Measurements from ENCODE around the gene MAST2. TPM values are rescaled to one million over a fixed set of nuclear protein-coding genes. Genes with fewer than 3 reads are reported as not detected.
A peak's percentile ranks its signal among the peaks of the same experiment; 100 is the strongest.

The MAST2 gene
- total and polyA plus RNA-seq, 9 of the 15 experiments (the other 6 are each of a cell fraction or from before 2014, with no cell fraction given): 0.73 to 32.0 (median 17.8) TPM

DNA sequence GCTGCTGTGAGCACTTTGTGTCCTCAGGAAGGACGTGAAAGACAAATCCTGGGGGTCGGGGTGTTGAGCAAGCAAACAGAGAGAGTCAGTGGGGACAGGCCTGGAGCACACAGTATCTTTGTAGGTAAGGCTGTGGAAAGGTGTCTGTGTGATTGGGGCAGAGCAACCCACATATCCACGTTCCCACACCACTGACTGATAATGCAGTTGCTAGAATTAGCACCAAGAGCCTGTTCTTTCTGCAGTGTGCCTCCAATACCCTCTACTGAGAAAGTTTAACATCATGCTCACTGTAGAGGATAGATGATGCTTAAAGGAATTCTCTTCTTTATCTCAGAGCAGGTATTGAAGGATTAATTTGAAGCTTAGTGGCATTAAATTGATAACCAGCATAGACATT is 167.9 kb downstream of the MAST2 start (continued):
- TF ChIP-seq, protein P1, sequence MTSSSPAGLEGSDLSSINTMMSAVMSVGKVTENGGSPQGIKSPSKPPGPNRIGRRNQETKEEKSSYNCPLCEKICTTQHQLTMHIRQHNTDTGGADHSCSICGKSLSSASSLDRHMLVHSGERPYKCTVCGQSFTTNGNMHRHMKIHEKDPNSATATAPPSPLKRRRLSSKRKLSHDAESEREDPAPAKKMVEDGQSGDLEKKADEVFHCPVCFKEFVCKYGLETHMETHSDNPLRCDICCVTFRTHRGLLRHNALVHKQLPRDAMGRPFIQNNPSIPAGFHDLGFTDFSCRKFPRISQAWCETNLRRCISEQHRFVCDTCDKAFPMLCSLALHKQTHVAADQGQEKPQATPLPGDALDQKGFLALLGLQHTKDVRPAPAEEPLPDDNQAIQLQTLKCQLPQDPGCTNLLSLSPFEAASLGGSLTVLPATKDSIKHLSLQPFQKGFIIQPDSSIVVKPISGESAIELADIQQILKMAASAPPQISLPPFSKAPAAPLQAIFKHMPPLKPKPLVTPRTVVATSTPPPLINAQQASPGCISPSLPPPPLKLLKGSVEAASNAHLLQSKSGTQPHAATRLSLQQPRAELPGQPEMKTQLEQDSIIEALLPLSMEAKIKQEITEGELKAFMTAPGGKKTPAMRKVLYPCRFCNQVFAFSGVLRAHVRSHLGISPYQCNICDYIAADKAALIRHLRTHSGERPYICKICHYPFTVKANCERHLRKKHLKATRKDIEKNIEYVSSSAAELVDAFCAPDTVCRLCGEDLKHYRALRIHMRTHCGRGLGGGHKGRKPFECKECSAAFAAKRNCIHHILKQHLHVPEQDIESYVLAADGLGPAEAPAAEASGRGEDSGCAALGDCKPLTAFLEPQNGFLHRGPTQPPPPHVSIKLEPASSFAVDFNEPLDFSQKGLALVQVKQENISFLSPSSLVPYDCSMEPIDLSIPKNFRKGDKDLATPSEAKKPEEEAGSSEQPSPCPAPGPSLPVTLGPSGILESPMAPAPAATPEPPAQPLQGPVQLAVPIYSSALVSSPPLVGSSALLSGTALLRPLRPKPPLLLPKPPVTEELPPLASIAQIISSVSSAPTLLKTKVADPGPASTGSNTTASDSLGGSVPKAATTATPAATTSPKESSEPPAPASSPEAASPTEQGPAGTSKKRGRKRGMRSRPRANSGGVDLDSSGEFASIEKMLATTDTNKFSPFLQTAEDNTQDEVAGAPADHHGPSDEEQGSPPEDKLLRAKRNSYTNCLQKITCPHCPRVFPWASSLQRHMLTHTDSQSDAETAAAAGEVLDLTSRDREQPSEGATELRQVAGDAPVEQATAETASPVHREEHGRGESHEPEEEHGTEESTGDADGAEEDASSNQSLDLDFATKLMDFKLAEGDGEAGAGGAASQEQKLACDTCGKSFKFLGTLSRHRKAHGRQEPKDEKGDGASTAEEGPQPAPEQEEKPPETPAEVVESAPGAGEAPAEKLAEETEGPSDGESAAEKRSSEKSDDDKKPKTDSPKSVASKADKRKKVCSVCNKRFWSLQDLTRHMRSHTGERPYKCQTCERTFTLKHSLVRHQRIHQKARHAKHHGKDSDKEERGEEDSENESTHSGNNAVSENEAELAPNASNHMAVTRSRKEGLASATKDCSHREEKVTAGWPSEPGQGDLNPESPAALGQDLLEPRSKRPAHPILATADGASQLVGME (CRISPR knock-in tag; IDR thresholded peaks at IDR 0.05): no peak
- TF ChIP-seq, protein P2, sequence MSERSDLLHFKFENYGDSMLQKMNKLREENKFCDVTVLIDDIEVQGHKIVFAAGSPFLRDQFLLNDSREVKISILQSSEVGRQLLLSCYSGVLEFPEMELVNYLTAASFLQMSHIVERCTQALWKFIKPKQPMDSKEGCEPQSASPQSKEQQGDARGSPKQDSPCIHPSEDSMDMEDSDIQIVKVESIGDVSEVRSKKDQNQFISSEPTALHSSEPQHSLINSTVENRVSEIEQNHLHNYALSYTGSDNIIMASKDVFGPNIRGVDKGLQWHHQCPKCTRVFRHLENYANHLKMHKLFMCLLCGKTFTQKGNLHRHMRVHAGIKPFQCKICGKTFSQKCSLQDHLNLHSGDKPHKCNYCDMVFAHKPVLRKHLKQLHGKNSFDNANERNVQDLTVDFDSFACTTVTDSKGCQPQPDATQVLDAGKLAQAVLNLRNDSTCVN (CRISPR knock-in tag; IDR thresholded peaks at IDR 0.05): no peak

DNA sequence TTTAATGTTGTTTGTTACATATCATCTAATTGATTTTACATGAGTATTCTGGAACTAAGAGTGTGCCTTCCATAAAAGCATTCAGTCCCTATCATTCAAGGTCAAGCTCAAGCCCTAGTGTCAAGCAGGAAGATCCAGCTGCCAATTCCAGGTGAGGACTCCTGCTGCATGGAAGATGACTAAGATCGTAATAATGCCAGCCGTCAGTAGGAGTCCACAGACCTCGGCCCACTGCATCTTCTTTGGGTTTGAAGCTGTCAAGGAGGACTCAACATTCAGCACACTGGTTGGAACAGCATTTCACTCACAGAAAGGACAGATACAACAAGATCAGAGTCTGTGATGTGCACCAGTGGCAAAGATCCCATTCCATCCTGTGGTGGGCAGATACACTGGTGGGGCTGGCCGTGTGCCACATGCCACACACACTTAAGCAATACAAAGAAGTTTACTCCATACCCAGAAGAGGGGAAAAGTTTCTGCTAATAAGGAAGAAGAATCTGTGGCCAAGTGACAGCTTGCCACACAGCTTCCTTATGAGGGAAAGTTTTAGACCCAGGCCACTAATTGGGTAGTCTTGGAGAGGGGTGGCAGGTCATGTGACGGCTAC is 168.6 kb downstream of the MAST2 start:
- no peak overlapping the region for H3K4me3 ChIP-seq
- no peak for FAIRE-seq
- no peaks in the 10 kb centered on the region for H4K20me1 ChIP-seq (replicated peaks; ENCODE audit: control insufficient read depth, insufficient read depth, low read length)
- no peaks in the 10 kb centered on the region for H3K27me3 ChIP-seq (ENCODE audit: control insufficient read depth in 2 of 2, insufficient read depth in 2 of 2, low read length in 2 of 2)
- no peak overlapping the region for H2AFZ ChIP-seq (ENCODE audit: low read depth, low read length)
- peaks cover 11% of the 10 kb centered on the region for H3K36me3 ChIP-seq (ENCODE audit: control insufficient read depth, insufficient read depth, low read length)
- H3K27ac ChIP-seq (ENCODE audit: extremely low read depth, low read depth, low read length): no peak overlapping the region
- in situ Hi-C loops (cut with MboI) (no loop called here), intact Hi-C loops (cut with micrococcal nuclease) (no loop called here)
- DNase-seq (ENCODE audit: extremely low read depth in 1 of 4, low spot score in 3 of 4): no peak
- no peak overlapping the region for H3K4me2 ChIP-seq (ENCODE audit: insufficient read depth, low read length)
- 0 out of 5 replicates have a peak, but pooled peaks cover 0 to 2% of the 10 kb centered on the region in 2 experiments for H3K4me1 ChIP-seq (replicated peaks in 1 of 2; ENCODE audit: control insufficient read depth in 2 of 2, insufficient read depth in 2 of 2, low read length in 2 of 2)
- TF ChIP-seq, protein P3, sequence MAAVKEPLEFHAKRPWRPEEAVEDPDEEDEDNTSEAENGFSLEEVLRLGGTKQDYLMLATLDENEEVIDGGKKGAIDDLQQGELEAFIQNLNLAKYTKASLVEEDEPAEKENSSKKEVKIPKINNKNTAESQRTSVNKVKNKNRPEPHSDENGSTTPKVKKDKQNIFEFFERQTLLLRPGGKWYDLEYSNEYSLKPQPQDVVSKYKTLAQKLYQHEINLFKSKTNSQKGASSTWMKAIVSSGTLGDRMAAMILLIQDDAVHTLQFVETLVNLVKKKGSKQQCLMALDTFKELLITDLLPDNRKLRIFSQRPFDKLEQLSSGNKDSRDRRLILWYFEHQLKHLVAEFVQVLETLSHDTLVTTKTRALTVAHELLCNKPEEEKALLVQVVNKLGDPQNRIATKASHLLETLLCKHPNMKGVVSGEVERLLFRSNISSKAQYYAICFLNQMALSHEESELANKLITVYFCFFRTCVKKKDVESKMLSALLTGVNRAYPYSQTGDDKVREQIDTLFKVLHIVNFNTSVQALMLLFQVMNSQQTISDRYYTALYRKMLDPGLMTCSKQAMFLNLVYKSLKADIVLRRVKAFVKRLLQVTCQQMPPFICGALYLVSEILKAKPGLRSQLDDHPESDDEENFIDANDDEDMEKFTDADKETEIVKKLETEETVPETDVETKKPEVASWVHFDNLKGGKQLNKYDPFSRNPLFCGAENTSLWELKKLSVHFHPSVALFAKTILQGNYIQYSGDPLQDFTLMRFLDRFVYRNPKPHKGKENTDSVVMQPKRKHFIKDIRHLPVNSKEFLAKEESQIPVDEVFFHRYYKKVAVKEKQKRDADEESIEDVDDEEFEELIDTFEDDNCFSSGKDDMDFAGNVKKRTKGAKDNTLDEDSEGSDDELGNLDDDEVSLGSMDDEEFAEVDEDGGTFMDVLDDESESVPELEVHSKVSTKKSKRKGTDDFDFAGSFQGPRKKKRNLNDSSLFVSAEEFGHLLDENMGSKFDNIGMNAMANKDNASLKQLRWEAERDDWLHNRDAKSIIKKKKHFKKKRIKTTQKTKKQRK (IDR thresholded peaks at IDR 0.05; ENCODE audit: borderline replicate concordance, low read depth, low read length): no peak
- no peak for TF ChIP-seq TAF9B (IDR thresholded peaks at IDR 0.05; ENCODE audit: partially characterized antibody)
- 0 out of 2 replicates have a peak, but pooled peaks have one; percentile 15 for TF ChIP-seq ZNF274 (IDR thresholded peaks at IDR 0.05; ENCODE audit: borderline replicate concordance, low read depth, low read length)
- no peak for TF ChIP-seq CEBPG (CRISPR knock-in tag; IDR thresholded peaks at IDR 0.05)
- no peak for TF ChIP-seq CEBPG (tag; conservative IDR thresholded peaks at IDR 0.05 in 1 of 2, IDR thresholded peaks at IDR 0.05 in 1 of 2)
- no peak for TF ChIP-seq PHF8 (IDR thresholded peaks at IDR 0.05; ENCODE audit: borderline replicate concordance, low read length)
- no peak for TF ChIP-seq DPF2 (IDR thresholded peaks at IDR 0.05)
- ATAC-seq: no peak
- H3K79me2 ChIP-seq (ENCODE audit: control insufficient read depth, insufficient read depth, low read length): no peaks in the 10 kb centered on the region
- CTCF ChIA-PET (ENCODE audit: low intra/inter-chr PET ratio): no interaction called here
- BruUV-seq (replicated peaks): no TSS peak
- H3K9ac ChIP-seq (ENCODE audit: insufficient read depth in 1 of 2, low read depth in 2 of 2, low read length in 2 of 2): no peak overlapping the region
- H3K9me1 ChIP-seq (ENCODE audit: control insufficient read depth, insufficient read depth, low read length): no peaks in the 10 kb centered on the region
- 92% methylated on average over 5 of the region's 5 CpGs for WGBS (ENCODE audit: insufficient coverage, low coverage, missing lambda C conversion rate)
- H3K9me3 ChIP-seq (replicated peaks; ENCODE audit: control insufficient read depth, insufficient read depth, low read depth, low read length): no peaks in the 10 kb centered on the region
- POLR2A ChIA-PET: interaction anchor here (1.2 kb wide), 1 partner anchor 35 kb away, joined by 4 read pairs; no protein-coding TSS in a partner anchor
